Daoy (cell line): ENCODE results near the gene IFI16. TPM values are rescaled to one million over a fixed set of nuclear protein-coding genes. Genes with fewer than 3 reads are reported as not detected.
"Not testable (repeated sequence)": the region's sequence is repeated elsewhere in the genome, so short reads cannot be mapped to it uniquely, and the experiment has no call there.

ENCODE experiments used
- DNase-seq: peaks from one replicate; pipeline ENCODE4 v3.0.0-alpha.2; 2015; ENCODE audit warnings: low read depth
- total RNA-seq: library from RNA; depleted of rRNA; stranded (reverse); fragments of >200 nt; shearing (Covaris generic); gene quantifications from 2 replicates; pipeline ENCODE4 v1.2.3, GENCODE V29; 2014; rRNA removed

Gene IFI16
- total RNA-seq, 1 experiment from 2014 or later: 24.5 TPM

- peak; percentile 45 for DNase-seq
Observed at GRCh38 chr1:159092036-159092760, 82.5 kb downstream of the IFI16 start.

DNA sequence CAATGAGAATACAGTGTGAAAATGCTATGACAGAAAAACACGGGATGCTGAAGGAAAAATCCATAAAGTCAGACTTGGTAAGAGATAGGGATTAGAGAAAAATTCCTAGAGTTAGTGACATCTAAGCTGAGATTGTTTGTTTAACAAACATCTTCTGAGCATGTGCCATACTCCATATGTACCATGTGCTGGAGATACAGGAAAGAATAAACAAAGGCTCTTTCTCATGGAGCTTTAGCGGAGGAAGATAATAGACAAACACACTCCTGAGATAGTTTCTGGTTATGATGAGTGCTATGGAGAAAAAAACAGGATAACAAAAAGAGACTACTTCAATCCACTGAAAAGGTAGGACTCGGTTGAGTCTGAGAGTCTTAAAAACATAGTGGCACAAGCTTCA is 88.9 kb downstream of the IFI16 start:
- no peak for DNase-seq

- no peak for DNase-seq
Observed at GRCh38 chr1:159100589-159100988, 90.9 kb downstream of the IFI16 start.

DNA sequence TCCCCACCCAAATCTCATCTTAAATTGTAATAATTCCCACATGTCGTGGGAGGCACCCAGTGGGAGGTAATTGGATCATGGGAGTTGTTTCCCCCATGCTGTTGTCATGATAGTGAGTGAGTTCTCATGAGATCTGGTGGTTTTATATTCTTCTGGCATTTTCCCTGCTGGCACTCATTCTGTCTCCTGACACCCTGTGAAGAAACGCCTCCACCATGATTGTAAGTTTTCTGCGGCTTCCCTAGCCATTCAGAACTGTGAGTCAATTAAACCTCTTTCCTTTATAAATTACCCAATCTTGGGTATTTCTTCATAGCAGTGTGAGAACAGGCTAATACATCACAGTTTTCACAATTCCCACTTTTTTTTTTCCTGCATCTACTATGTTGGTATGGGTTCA is 93.3 kb downstream of the IFI16 start:
- DNase-seq: not testable (repeated sequence)

Other genes with a start within 250 kb of the IFI16 start
- gene OR6N1, start 237.7 kb upstream of the IFI16 start, total RNA-seq: not detected in 2 replicates
- not detected in 2 replicates for gene OR6N2, start 228.7 kb upstream of the IFI16 start, total RNA-seq
- not detected in 2 replicates for gene MNDA, start 178.6 kb upstream of the IFI16 start, total RNA-seq
- not detected in 2 replicates for gene PYHIN1, start 78.4 kb upstream of the IFI16 start, total RNA-seq
- 3.9 and 5.3 TPM in 2 replicates for gene AIM2, start 66.9 kb downstream of the IFI16 start, total RNA-seq
- 0.57 and 0.80 TPM in 2 replicates for gene CADM3, start 161.7 kb downstream of the IFI16 start, total RNA-seq
- gene ACKR1, start 195.0 kb downstream of the IFI16 start, total RNA-seq: not detected in 2 replicates